Erythroblast (primary cell): ENCODE data around the gene CHN1.

Source experiments
- GATA1 ChIP-seq: IDR thresholded peaks from 2 replicates; pipeline ENCODE4 v1.6.1; 2011; ENCODE audit warnings: low read depth, mild to moderate bottlenecking, control low read depth, low read length, moderate library complexity
- POLR2A ChIP-seq: IDR thresholded peaks from 2 replicates; pipeline ENCODE4 v1.6.1; 2011; ENCODE audit warnings: mild to moderate bottlenecking, low read length

DNA sequence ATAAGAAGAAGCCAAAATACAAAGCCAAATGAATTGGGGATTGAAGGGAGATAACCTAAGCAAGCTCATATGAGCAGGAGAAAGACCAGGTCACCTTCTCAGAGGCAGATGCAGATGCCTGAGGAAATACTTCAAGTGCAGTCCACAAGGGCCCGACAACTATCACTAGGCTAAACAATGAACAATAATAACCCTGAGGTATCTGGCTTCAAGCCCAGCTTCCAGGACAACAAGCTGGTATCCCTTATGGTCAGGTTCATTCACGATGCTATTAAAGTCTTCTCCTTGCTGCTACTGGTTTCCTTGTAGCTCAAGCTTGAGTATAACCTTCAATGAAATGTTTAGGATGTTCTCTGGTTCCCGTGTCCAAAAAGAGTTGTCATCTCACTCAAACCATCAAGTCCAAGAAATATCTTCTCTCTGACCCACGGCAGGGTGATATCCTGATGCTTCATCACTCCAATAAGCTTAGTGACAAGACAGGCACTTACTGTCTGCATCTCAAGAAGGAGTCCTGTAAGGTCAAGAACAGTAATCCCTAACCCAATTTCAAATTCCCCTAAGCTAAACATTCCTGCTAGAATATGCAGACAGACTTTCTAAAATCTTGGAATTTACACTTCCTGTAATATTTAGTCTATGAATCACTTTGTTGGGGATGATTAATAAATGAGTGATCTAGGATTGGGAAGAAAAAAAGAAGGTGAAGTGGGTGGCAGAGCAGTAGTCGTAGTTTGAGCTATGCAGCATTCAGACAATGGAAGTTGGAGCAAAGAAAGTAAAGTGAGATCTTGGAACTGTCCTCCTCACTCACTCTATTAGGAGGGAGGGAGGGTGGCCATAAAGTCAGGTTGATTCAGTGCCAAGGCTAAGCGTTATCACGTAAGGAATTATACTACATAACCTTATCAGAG is 33.1 kb downstream of the CHN1 start:
- TF ChIP-seq POLR2A = no peak
- TF ChIP-seq GATA1 = no peak
